Mesodermal cell (in vitro differentiated cells): ENCODE results near the gene MMP23B.

Experiments
- H3K27ac ChIP-seq: 2 replicates; pipeline ENCODE4 v1.7.0; 2013; ENCODE audit warnings: mild to moderate bottlenecking, low read depth, low read length, moderate library complexity; ENCODE audit not compliant: severe bottlenecking
- H3K36me3 ChIP-seq: 2 replicates; pipeline ENCODE4 v1.7.1; 2013; ENCODE audit warnings: mild to moderate bottlenecking, low read length, moderate library complexity; ENCODE audit not compliant: control insufficient read depth, insufficient read depth
- H3K4me1 ChIP-seq: one replicate; pipeline ENCODE4 v1.7.1; 2013; ENCODE audit warnings: mild to moderate bottlenecking, low read length; ENCODE audit not compliant: insufficient read depth, control insufficient read depth, poor library complexity, severe bottlenecking
- H3K4me3 ChIP-seq: 2 replicates; pipeline ENCODE4 v1.7.0; 2013; ENCODE audit warnings: low read length, control low read depth, mild to moderate bottlenecking; ENCODE audit not compliant: insufficient read depth, poor library complexity, severe bottlenecking; ENCODE audit errors: extremely low read depth
- H3K9me3 ChIP-seq: 2 replicates; pipeline ENCODE4 v1.7.1; 2013; ENCODE audit warnings: mild to moderate bottlenecking, low read length, moderate library complexity; ENCODE audit not compliant: control insufficient read depth
- WGBS, 2 experiments: methylation state at CpG; one replicate each; pipeline ENCODE4 v1.1.5; 2013; ENCODE audit warnings: missing lambda C conversion rate in 2 of 2; ENCODE audit not compliant: insufficient coverage in 2 of 2; 5-methylcytosine and 5-hydroxymethylcytosine counted together

The MMP23B gene

DNA sequence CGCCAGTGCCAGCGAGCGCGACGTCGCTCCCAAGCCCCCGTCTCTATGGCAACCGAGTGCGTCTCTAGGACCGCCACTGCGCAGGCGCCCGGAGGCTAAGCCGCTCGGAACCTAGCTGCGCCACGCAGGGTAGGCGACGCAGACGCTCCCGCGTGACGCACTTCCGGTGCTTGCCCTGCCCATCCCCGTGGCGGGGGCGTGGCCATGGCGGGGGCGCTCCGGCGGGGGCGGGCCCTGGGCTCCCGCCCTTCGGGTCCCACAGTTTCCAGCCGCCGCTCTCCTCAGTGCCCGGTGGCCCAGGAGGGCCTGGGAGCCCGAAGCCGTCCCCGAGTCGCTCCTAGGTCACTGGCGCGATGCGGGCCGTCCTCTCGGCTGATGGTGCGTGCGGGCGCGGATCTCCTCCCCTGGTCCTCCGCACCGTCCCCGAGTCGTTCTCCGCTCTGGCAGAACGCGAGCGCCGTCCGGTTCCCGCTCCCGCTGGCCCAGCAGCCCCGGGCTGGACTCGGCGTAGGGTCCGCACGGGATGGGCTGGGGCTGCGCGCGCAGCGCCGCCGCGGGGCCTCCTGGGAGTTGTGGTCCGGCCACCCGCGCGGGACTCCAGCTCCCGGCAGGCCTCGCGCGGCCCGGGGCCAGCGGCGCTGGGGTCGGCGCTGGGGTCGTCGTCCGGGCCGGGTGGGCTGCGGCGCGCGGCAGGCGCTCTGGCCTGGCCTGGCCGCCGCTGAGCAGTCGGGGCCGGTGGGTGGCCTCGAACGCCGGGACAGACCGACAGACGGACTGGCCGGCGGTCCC is 16.5 kb upstream of the MMP23B start, which contains the start of gene MIB2:
Gene MIB2, plus strand, starts transcription at position 245 of the 789 bp plus-strand sequence. CDS start 7,953 bp downstream, outside the sequence.
- no peaks in the 10 kb centered on the region for H3K9me3 ChIP-seq
- peaks cover 24% of the 10 kb centered on the region for H3K36me3 ChIP-seq
- H3K27ac ChIP-seq = peak within 1 kb of the TSS; percentile 100
- WGBS, 2 experiments = 0% methylated on average over 95 to 96 of the region's 107 CpGs
- peaks cover 15% of the 10 kb centered on the region for H3K4me1 ChIP-seq
- H3K4me3 ChIP-seq = peak within 1 kb of the TSS; percentile 79

DNA sequence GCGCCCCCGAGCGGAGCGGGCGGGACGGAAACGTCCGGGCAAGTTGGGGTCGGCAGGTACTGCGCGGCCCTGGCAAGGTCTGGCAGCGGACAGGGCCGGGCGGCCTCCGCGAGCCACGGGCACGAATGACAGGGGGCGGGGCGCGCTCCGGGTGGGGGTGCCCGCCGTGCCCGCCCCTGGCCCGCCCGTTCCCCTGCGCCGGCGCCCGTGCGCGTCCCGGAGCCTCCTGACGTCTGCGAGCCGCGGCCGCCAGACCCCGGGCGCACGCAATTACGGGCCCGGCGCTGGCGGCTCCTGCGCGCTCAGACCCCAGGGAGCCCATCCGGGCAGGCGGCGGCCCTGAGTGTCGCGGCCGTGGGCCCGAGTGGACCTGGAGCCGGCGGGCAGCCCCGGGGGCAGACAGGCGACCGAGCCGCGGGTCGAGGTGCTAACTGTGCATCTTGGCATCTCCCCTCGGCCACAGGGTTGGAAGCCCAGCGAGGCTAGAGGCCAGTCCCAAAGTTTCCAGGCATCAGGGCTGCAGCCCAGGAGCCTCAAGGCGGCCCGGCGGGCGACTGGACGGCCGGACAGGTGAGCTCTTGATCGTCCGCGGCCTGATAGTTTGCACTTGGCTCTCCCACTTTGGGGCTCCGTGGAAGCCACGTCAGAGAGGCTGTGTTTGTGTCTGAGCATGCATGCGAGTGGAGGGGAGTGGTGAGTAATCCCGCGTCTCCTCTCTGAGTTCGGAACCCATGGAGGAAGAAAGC is 15.8 kb upstream of the MMP23B start:
- H3K4me1 ChIP-seq = peaks cover 13% of the 10 kb centered on the region
- H3K27ac ChIP-seq = peak overlapping the region; percentile 100
- peak overlapping the region; percentile 79 for H3K4me3 ChIP-seq
- peaks cover 24% of the 10 kb centered on the region for H3K36me3 ChIP-seq
- no peaks in the 10 kb centered on the region for H3K9me3 ChIP-seq
- 9 to 11% methylated on average over 73 to 74 of the region's 80 CpGs for WGBS, 2 experiments

DNA sequence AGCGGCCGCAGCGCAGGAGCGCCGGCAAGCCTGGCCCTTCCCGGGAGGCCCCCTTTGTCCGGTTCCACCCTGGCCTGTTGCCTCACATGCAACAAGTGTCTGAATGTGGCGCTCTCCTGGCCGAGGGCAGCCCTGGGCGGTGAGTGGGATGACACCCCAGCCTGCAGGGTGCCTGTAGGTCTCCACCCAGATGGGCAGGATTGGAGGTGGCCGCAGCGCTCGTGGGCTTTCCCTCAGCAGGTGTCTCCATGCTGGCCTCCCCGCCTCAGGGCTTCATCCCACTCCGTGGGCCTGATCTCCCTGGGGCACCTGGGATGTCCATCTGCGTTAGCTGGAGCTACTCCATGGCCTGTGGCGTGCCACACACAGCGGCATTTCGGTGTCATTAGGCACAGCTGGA is 15.1 kb upstream of the MMP23B start:
- 84 to 87% methylated on average over 16 to 18 of the region's 19 CpGs for WGBS, 2 experiments
- Histone ChIP-seq H3K4me1 (peaks cover 13% of the 10 kb centered on the region), H3K36me3 (peaks cover 24% of the 10 kb centered on the region), H3K9me3 (no peaks in the 10 kb centered on the region), H3K27ac (no peak overlapping the region), H3K4me3 (peak overlapping the region; percentile 79)

DNA sequence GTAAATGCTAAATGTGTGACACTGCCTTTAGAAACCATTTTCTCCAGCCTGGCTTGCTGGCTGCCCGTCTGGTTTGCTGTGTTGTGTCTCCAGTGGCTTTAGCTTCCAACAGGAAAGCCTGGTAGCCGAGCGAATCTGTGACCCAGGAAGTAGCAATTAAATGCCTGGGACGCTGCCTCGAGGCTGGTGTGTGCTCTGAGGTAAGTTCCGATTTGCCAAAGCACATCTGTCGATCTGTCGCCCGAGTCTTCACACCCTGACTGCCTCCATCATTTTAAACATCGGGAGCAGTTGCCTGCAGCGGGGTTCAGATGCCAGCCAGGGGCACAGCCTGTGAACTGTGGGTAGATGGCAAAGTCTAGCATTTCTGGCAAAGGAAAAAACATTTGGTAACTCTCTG is 14.5 kb upstream of the MMP23B start:
- H3K36me3 ChIP-seq = peaks cover 24% of the 10 kb centered on the region
- H3K27ac ChIP-seq = no peak overlapping the region
- peaks cover 13% of the 10 kb centered on the region for H3K4me1 ChIP-seq
- H3K9me3 ChIP-seq = no peaks in the 10 kb centered on the region
- WGBS, 2 experiments = 92 to 100% methylated on average over 9 of the region's 11 CpGs
- no peak overlapping the region for H3K4me3 ChIP-seq

DNA sequence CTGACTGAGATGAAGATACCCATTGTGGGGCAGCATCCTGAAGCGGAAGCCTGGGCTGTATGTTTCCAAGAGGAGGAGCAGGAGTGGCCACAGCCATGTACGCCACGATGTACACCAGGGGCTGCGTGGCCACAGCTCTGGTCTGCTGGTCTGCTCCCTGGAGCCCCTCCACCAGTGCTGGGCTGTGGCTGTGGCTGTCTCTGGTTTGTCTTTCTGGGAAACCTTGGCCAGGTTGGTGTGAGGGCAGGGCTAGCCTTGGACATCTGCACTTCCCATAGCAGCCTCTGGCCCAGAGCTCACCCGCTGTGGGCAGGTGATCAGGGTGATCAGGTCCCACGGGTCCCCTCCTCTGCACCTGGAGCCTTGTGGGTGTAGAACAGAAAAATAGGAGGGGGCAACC is 14.0 kb upstream of the MMP23B start:
- no peaks in the 10 kb centered on the region for H3K9me3 ChIP-seq
- H3K4me3 ChIP-seq = no peak overlapping the region
- H3K27ac ChIP-seq = no peak overlapping the region
- 95 to 97% methylated on average over 5 to 6 of the region's 6 CpGs for WGBS, 2 experiments
- H3K4me1 ChIP-seq = peaks cover 13% of the 10 kb centered on the region
- H3K36me3 ChIP-seq = peaks cover 24% of the 10 kb centered on the region

DNA sequence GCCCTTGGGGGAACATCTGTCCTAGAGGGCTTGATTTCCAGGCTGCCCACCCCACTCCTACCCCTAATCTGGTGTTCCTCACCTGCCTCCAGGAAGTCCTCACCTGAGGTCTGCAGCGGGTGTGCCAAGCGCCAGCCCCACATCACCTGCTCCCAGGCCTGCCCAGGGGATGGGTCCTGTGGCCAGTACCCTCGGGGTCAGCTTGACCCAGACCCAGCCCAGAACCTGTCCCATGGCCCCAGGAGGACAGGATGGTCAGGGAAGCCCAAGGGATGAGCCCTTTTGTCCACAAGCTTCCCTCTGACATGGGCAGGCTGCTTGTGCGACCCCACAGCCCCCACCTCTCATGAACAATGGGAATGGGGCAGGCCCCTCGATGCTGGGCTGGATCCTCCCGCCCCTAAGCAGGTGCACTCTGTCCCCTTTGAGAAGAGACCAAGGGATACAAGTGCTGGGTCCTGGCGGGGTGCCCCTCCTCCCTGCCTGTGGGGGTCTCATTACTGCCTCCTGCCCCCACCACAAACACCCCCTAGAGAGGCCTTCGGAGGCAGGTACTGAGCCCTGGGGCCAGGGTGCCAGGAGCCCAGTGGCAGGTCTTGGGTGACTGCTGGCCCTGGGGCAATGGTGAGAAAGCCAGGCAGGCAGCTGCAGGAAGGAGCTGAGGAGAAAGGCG is 13.4 kb upstream of the MMP23B start:
- peaks cover 24% of the 10 kb centered on the region for H3K36me3 ChIP-seq
- WGBS, 2 experiments = 85 to 88% methylated on average over 6 to 7 of the region's 9 CpGs
- H3K4me1 ChIP-seq = peaks cover 12% of the 10 kb centered on the region
- H3K27ac ChIP-seq = no peak overlapping the region
- H3K4me3 ChIP-seq = no peak overlapping the region
- H3K9me3 ChIP-seq = no peaks in the 10 kb centered on the region

DNA sequence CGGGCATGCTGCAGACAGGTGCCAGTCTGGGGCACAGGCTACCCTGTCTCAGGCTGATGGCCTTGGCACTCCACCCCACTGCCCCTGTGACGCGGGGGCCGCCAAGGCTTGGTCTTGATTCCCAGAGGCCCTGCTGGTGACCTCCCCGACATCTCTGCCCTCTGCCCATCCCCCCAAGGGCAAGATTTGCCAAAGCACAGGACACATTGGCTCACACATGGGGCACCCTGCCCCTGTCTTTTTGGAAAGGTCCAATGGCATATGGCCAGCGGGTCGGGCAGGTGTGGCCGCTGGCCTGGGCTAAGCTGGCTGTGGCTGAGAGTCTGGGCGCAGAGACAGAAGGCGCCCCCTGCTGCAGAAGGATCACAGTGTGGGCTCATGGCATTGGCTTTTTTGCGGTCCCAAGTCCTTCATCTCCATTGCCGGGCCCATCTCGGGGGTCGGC is 12.0 kb upstream of the MMP23B start:
- 83 to 87% methylated on average over 10 to 14 of the region's 14 CpGs for WGBS, 2 experiments
- H3K9me3 ChIP-seq = no peaks in the 10 kb centered on the region

DNA sequence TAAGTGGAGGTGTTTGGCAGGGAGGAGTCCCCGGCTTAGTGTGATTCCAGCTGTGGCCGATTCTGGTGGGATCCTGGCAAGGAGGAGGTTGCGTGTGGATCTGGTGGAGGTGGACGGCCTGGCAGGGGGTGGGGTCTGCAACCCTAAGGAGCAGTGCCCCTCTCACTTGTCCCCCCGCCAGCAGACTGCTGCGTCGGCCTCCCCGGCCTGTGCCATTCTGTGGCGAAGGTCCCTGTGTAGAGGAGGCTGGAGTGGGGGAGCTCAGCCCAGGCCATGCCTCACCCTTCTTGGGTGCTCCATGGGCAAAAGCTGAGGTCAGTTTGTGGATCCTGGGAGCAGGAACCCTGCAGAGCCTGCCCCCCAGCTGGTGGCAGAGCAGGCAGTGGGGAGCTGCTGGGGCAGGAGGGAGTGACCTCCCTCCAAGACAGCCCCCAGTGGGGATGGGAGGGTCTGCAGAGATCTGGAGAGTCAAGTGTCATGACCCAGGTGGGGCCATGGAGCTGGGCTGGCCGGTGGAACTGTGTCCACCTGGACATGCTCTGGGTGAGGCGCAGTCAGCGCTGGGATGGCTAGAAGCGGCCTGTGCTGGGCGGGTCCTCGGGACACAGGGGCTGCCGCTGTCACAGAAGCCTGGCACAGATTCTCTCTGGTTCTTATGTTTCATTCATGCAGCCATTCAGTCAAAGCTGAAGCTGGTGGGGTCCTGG is 11.4 kb upstream of the MMP23B start:
- 95% methylated on average over 9 to 15 of the region's 16 CpGs for WGBS, 2 experiments
- H3K27ac ChIP-seq = no peak overlapping the region

More for the DNA sequence above, 12.0 kb upstream of the MMP23B start:
- Histone ChIP-seq H3K36me3 (peaks cover 29% of the 10 kb centered on the region), H3K27ac (no peak overlapping the region), H3K4me3 (no peak overlapping the region), H3K4me1 (peaks cover 5% of the 10 kb centered on the region)

DNA sequence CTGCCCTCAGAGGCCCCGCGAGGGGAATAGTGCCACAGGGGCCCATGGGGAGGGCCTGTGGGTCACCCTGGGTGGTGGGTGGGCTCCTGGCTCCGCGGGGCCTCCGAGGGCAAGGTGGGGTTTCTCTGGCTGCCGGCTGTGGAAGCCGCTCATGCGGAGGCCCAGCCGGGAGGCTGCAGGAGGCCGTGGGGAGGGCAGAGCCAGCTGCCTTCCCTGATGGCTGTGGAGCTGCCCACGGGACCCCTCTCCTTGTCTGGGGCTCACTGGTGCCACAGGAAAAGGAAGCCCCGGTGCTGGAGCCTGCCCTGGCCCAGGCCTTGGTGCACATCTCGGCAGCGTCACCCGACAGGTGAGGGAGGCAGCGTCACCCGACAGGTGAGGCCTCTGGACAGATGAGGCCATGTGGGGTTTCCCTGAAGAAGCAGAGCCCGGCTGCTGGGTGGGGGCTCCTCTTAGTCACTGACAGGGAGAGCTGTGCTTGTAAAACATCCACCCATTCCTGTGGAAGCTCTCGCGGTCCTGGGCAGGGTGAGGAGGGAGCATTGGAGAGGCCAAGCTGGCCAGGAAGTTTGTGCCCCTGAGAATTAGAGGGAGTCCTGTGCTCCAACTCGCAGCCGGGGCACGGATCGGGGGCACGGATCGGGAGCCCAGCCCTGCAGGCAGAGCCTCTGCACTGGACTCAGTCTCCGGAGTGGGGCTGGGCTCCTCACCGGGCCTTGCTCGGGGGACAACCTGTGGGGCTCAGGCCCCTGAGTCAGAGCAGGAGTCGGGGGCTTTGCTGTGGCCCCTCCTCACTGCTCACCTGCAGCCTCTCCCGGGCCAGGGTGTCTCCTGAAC is 10.6 kb upstream of the MMP23B start:
- no peak overlapping the region for H3K4me3 ChIP-seq
- H3K27ac ChIP-seq = no peak overlapping the region
- H3K9me3 ChIP-seq = no peaks in the 10 kb centered on the region
- H3K4me1 ChIP-seq = peaks cover 5% of the 10 kb centered on the region
- peaks cover 33% of the 10 kb centered on the region for H3K36me3 ChIP-seq
- WGBS, 2 experiments = 93 to 95% methylated on average over 30 to 31 of the region's 31 CpGs

More for the DNA sequence above, 11.4 kb upstream of the MMP23B start:
- Histone ChIP-seq H3K36me3 (peaks cover 33% of the 10 kb centered on the region), H3K4me1 (peaks cover 5% of the 10 kb centered on the region), H3K4me3 (no peak overlapping the region), H3K9me3 (no peaks in the 10 kb centered on the region)
